ENCODE results near the gene C19orf47. TPM values are rescaled to one million over a fixed set of nuclear protein-coding genes. Genes with fewer than 3 reads are reported as not detected.

Gene C19orf47
- total and polyA plus RNA-seq, 8 donors: 10.4 to 21.7 (median 14.5) TPM

DNA sequence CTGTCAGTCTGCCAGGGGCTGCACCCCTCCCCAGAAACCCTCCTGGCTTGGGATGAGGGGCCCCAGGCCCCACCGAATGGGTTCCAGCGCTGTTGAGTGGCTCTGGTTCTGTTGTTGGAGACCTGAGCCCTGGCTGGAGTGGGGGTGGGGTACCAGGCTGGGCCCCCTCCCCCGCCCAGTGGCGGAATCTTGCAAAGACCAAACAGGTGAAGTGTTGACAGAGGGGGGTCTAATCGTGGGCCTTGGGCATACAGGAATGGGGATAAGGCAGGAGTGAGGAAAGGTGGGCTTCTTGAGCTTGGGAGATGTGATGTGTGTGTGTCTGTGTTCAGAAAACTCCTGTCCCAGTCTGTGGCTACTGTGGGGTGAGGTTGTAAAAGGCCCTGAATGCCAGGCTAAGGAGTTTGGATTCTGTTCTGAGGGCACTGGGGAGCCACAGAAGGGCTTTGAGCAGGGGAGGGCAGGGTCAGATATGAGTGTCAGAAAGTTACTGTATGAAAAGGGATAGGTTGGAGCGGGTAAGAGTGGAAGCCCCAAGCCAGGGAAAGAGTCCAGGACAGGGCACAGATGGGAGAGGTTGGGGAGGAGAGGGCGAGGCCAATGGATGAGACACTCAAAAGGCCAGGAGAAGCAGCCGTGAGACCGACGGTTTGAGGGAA lies 42.0 kb upstream of the C19orf47 start, which contains the start of gene HIPK4:
Gene HIPK4, minus strand, starts transcription at position 98 of the 659 bp plus-strand sequence. CDS start 279 bp downstream, outside the sequence.
- H3K27me3 ChIP-seq: no peaks in the 10 kb centered on the region
- no peaks in the 10 kb centered on the region for H3K36me3 ChIP-seq
- no peaks in the 10 kb centered on the region for H3K9me3 ChIP-seq
- H3K4me3 ChIP-seq: no peak within 1 kb of the TSS
- ATAC-seq: no peak
- DNase-seq: no peak
- no peak within 1 kb of the TSS for H3K27ac ChIP-seq
- peaks cover 0 to 14% of the 10 kb centered on the region in 2 donors for H3K4me1 ChIP-seq
- TF ChIP-seq CTCF (IDR thresholded peaks at IDR 0.05): no peak
- intact Hi-C loops (cut with DNase I): no loop called here

DNA sequence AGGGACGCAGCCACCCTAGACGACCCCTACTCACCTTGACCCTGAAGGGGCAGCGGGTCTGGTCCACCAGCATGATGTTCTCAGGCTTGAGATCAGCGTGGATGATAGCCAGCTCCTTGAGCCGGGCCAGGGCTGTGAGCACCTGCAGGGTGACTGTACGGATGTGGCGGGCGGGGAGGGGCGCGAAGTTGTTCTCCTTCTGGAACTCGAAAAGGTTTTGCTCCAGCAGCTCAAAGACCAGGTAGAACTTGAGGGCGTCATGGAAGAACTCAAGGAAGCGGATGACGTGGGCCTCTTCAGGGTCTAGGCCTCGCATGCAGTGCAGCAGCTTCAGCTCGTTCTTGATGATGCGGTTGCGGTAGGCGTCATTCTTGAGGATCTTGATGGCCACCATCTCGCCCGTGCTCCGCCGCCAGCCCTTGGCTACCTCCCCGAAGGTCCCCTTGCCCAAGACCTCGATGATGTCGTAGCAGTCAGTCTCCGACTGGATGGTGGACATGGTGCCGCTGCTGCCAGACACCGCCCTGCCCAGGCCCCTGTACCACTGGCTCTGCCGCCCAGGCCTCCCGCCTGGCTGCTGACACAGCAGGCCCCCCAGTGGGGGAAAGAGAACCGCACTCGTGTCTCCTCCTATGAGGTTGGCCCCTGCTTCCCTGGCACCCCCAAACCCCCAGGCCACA lies 41.3 kb upstream of the C19orf47 start:
- H3K4me1 ChIP-seq: peaks cover 0 to 14% of the 10 kb centered on the region in 2 donors
- H3K36me3 ChIP-seq: no peaks in the 10 kb centered on the region
- no peak overlapping the region for H3K27ac ChIP-seq
- no peak for DNase-seq
- H3K4me3 ChIP-seq: no peak overlapping the region
- H3K27me3 ChIP-seq: no peaks in the 10 kb centered on the region
- no peak for ATAC-seq
- H3K9me3 ChIP-seq: no peaks in the 10 kb centered on the region
- intact Hi-C loops (cut with DNase I): no loop called here
- no peak for TF ChIP-seq CTCF (IDR thresholded peaks at IDR 0.05)

DNA sequence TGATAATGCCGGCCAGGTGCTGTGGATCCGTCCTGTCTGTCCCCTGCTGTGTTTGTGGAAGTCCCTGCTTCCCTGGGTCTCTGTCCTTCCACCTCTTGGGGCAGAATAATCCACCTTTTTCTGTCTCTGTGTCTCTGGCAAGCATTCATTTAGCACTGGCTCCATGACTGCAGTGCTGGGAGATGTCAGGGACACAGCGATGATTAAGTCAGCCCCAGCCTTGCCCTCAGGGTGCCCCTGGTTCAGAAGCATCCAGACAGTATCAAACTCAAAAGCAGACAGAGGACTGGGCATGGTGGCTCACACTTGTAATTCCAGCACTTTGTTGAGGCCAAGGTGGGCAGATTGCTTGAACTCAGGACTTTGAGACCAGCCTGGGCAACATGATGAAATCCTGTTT lies 40.3 kb upstream of the C19orf47 start:
- DNase-seq: no peak
- intact Hi-C loops (cut with DNase I): no loop called here

DNA sequence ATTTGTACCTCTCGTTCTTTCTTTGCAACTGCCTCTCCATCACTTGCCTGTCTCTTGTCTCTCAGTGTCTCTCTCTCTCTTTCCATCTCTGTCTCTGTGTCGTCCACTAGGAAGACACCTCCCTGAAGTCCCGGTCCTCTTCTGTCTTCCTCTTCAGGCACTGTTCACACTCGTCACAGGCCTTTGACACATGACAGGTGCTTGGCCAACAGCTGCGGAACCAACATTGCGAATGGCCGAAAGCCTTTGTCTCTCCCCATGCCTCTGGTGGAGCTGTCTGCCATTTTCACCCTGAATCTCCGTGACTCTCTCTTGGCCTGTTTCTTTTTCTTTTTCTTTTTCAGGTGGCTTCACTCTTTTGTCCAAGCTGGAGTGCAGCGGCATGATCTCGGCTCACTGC lies 39.0 kb upstream of the C19orf47 start:
- TF ChIP-seq CTCF (IDR thresholded peaks at IDR 0.05): no peak
- no peak overlapping the region for H3K4me3 ChIP-seq

More for the DNA sequence above, 40.3 kb upstream of the C19orf47 start:
- Histone ChIP-seq H3K4me1 (peaks cover 0 to 13% of the 10 kb centered on the region in 2 donors), H3K4me3 (no peak overlapping the region), H3K27ac (no peak overlapping the region), H3K27me3 (no peaks in the 10 kb centered on the region), H3K9me3 (no peaks in the 10 kb centered on the region), H3K36me3 (no peaks in the 10 kb centered on the region)
- no peak for TF ChIP-seq CTCF (IDR thresholded peaks at IDR 0.05)
- ATAC-seq: no peak

GRCh38 chr19:40383668-40384248 lies 35.6 kb upstream of the C19orf47 start:
- Histone ChIP-seq H3K27me3 (no peaks in the 10 kb centered on the region), H3K9me3 (no peaks in the 10 kb centered on the region), H3K4me1 (no peaks in the 10 kb centered on the region), H3K36me3 (peaks cover 0 to 14% of the 10 kb centered on the region in 2 donors), H3K4me3 (no peak overlapping the region), H3K27ac (no peak overlapping the region)
- no peak for DNase-seq
- no peak for ATAC-seq
- TF ChIP-seq CTCF (IDR thresholded peaks at IDR 0.05): no peak
- intact Hi-C loops (cut with DNase I): no loop called here

More for the DNA sequence above, 39.0 kb upstream of the C19orf47 start:
- Histone ChIP-seq H3K4me1 (peaks cover 0 to 4% of the 10 kb centered on the region in 2 donors), H3K27me3 (no peaks in the 10 kb centered on the region), H3K27ac (no peak overlapping the region), H3K9me3 (no peaks in the 10 kb centered on the region), H3K36me3 (no peaks in the 10 kb centered on the region)
- intact Hi-C loops (cut with DNase I): no loop called here
- DNase-seq (no peak), ATAC-seq (no peak)
